H4 (cell line): ENCODE data around the gene DHH. TPM values are rescaled to one million over a fixed set of nuclear protein-coding genes. Genes with fewer than 3 reads are reported as not detected.

ENCODE experiments used
- total RNA-seq: library from RNA; depleted of rRNA; stranded (reverse); fragments of >200 nt; shearing (Covaris generic); gene quantifications from 2 replicates; pipeline ENCODE4 v1.2.3, GENCODE V29; 2014; rRNA removed

DHH gene
- total RNA-seq, 1 experiment from 2014 or later, result 0.02 TPM

Other genes with a start within 250 kb of the DHH start
- 65.5 and 75.0 TPM in 2 replicates for gene DDX23, start 242.6 kb downstream of the DHH start, total RNA-seq
- gene RND1, start 228.9 kb downstream of the DHH start, total RNA-seq, result 0.06 and 0.14 TPM in 2 replicates
- 12.1 and 14.2 TPM in 2 replicates for gene FKBP11, start 169.3 kb downstream of the DHH start, total RNA-seq
- 111 and 127 TPM in 2 replicates for gene ARF3, start 137.3 kb downstream of the DHH start, total RNA-seq
- gene WNT10B, start 123.1 kb downstream of the DHH start, total RNA-seq, result 0.08 TPM in 1 of 2 replicates, not detected in the other
- gene WNT1, start 116.5 kb downstream of the DHH start, total RNA-seq, result not detected in 2 replicates
- gene DDN, start 95.4 kb downstream of the DHH start, total RNA-seq, result 0.06 and 0.14 TPM in 2 replicates
- 94.4 and 105 TPM in 2 replicates for gene PRKAG1, start 76.0 kb downstream of the DHH start, total RNA-seq
- gene KMT2D, start 34.0 kb downstream of the DHH start, total RNA-seq, result 6.9 and 9.4 TPM in 2 replicates
- gene RHEBL1, start 24.8 kb downstream of the DHH start, total RNA-seq, result 0.99 and 2.4 TPM in 2 replicates
- 10.6 and 27.3 TPM in 2 replicates for gene LMBR1L, start 16.0 kb upstream of the DHH start, total RNA-seq
- gene TUBA1B, start 36.6 kb upstream of the DHH start, total RNA-seq, result 3,840 and 4,099 TPM in 2 replicates
- gene TUBA1A, start 94.3 kb upstream of the DHH start, total RNA-seq, result 403 and 523 TPM in 2 replicates
- gene TUBA1C, start 170.3 kb upstream of the DHH start, total RNA-seq, result 1,223 and 1,559 TPM in 2 replicates
- 0.10 TPM in 1 of 2 replicates, not detected in the other for gene PRPH, start 200.3 kb upstream of the DHH start, total RNA-seq
- 39.8 and 56.9 TPM in 2 replicates for gene TROAP, start 228.5 kb upstream of the DHH start, total RNA-seq
- gene C1QL4, start 242.4 kb upstream of the DHH start, total RNA-seq, result 2.6 and 3.8 TPM in 2 replicates